GM10248 (cell line): ENCODE data around the gene CNTNAP2.

Experiments used
- CTCF ChIA-PET: fragments of 300-600 bp; sonication (Branson Sonifier 250); formaldehyde crosslinking; extraction: SDS; loops from one replicate; lab custom pipeline; 2021; ENCODE audit warnings: antibody characterized with exemption; lab: Yijun Ruan, JAX
- POLR2A ChIA-PET: fragments of 350-650 bp; sonication (Branson Sonifier 250); formaldehyde crosslinking; extraction: SDS; loops from one replicate; lab custom pipeline; 2020; ENCODE audit warnings: antibody characterized with exemption; lab: Yijun Ruan, JAX
- DNase-seq: peaks from one replicate; pipeline ENCODE4 v3.0.0; 2012; ENCODE audit errors: extremely low spot score
- TF ChIP-seq, protein P1 (sequence below): IDR thresholded peaks from 2 replicates; pipeline ENCODE4 v1.5.1; 2012; ENCODE audit warnings: mild to moderate bottlenecking, low read depth; ENCODE audit errors: extremely low read depth, missing control alignments, control extremely low read depth

Gene CNTNAP2

DNA sequence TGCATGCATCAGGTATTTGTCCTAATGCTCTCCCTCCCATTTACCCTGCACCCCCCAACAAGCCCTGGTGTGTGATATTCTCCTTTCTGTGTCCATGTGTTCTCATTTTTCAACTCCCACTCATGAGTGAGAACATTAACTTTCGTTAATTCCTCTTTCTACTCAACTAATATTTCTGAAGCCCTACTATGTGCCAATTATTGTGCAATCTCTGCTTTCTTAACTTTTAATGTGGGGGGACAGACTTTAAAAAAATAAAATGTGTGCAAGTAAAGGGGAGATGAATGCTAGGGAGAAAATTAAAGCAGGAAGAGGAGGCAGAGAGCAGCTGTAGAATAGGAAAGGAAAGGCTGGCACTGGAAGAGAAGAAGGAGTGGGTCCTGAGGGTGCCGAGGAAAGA, 1520.0 kb downstream of the CNTNAP2 start:
- CTCF ChIA-PET: no interaction called here
- no peak for DNase-seq
- POLR2A ChIA-PET: no interaction called here
- TF ChIP-seq, protein P1, sequence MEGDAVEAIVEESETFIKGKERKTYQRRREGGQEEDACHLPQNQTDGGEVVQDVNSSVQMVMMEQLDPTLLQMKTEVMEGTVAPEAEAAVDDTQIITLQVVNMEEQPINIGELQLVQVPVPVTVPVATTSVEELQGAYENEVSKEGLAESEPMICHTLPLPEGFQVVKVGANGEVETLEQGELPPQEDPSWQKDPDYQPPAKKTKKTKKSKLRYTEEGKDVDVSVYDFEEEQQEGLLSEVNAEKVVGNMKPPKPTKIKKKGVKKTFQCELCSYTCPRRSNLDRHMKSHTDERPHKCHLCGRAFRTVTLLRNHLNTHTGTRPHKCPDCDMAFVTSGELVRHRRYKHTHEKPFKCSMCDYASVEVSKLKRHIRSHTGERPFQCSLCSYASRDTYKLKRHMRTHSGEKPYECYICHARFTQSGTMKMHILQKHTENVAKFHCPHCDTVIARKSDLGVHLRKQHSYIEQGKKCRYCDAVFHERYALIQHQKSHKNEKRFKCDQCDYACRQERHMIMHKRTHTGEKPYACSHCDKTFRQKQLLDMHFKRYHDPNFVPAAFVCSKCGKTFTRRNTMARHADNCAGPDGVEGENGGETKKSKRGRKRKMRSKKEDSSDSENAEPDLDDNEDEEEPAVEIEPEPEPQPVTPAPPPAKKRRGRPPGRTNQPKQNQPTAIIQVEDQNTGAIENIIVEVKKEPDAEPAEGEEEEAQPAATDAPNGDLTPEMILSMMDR: no peak

DNA sequence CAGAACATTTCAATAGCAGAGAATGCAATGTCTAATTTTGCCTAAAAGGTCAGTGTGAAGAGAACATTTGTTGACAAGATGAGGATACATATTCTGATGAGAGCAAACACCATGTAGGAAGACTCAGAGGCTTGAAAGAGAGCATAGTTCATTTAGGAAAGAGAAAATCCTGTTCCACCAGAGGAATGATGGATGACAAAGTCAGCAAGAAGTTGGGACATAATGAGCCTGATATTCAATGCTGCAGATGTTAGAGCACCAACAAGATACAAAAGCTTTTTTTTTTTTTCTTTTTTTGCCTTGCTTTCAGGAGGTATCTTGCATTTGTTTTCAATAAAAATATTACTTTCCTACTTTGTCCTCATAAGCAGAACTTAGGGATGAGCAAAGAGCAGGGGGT, 1522.0 kb downstream of the CNTNAP2 start:
- CTCF ChIA-PET: no interaction called here
- POLR2A ChIA-PET: no interaction called here
- TF ChIP-seq, protein P1: no peak
- no peak for DNase-seq

DNA sequence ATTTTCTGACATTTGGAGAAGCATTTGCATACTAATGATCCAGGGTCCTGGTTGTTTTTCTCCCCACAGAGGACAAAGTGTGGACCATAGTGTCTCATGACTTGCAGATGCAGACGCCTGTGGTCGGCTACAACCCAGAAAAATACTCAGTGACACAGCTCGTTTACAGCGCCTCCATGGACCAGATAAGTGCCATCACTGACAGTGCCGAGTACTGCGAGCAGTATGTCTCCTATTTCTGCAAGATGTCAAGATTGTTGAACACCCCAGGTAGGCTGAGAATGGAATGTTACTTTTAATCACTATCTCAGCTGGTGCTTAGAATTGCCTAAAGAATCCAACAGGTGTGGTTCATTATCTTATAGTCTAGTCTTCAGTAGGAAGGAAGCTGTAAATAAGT, 1522.4 kb downstream of the CNTNAP2 start:
- TF ChIP-seq, protein P1: no peak
- POLR2A ChIA-PET: no interaction called here
- CTCF ChIA-PET: no interaction called here
- DNase-seq: no peak

DNA sequence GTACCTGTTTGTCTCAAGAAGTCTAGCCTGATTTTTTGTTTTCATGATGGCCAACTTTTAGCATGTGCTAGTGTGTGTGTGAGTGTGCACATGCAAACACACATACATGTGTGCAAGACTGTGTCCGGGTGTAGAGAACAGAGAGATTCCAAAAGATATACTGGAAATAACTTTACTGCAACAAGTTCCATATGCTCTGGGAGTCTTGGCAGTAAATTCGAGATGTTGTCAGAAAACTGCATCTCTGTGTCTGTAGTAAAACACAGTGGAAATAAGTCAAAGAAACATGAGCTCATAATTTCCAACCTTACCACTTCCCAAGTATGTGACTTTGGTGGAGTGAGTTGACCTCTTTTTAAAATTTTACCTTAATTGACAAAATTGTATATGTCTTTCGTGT, 1523.2 kb downstream of the CNTNAP2 start:
- CTCF ChIA-PET: no interaction called here
- TF ChIP-seq, protein P1: no peak

DNA sequence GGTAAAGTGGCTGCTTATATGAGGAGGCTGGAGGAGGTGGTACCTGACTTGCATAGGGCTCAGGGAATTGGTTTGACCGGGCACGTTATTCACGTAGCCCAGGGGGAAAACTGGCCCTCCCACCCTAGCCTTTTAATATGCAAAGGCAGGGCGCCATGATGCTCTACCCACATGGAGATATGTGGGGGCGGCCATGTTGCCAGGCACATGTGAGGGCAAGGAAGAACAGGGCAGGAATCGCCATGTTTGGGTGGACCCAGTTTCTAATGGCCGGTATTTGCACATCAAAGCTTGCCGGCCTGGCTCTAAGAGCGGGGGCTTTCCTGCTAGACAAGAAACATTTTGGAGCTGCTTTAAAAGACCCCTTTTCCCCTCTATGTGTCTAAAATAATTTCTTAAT, 1524.2 kb downstream of the CNTNAP2 start:
- DNase-seq: no peak
- CTCF ChIA-PET: no interaction called here

More for the DNA sequence above, 1523.2 kb downstream of the CNTNAP2 start:
- DNase-seq: no peak
- POLR2A ChIA-PET: no interaction called here

DNA sequence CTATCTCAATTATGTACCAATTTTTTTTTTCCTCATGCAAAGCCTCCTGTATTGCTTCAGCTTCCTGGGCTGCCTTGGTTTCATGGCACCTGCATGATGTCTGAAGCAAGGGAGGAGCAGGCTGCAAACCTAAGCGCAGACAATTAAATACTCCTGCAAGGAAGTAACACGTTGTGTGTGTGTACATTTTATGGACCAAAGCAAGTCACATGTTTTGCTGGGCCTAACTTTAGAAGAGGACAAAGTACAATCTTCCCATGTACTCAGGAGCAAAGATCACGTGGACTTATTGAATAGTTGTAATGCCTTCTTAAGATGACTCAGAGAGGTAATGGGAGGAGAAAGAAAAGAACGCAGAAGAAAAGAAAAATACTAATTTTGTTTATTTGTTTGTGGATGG, 1530.0 kb downstream of the CNTNAP2 start:
- no peak for DNase-seq
- TF ChIP-seq, protein P1: no peak
- ChIA-PET CTCF (no interaction called here), POLR2A (no interaction called here)

More for the DNA sequence above, 1524.2 kb downstream of the CNTNAP2 start:
- TF ChIP-seq, protein P1: no peak
- POLR2A ChIA-PET: no interaction called here

DNA sequence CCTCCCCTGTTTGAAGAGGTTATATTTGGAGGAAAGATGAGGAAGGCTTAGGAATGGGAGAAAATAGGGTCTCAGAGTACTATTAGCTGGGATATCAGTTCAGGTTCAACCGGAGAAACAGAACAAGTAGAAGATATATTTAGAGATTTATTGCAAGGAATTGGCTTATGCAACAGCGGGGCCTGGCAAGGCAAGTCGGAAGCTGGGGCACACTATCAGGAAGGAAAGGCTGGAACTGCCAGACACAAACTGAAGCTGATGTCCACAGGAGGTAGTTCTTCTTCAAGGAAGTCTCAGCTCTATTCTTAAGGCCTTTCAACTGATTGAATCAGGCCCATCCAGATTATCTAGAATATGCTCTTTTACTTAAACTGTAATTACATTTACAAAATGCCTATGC, 1534.4 kb downstream of the CNTNAP2 start:
- no peak for DNase-seq
- TF ChIP-seq, protein P1: no peak
- CTCF ChIA-PET: interaction anchor here (1.2 kb wide), 1 partner anchor 19 kb away, joined by 4 read pairs; no protein-coding TSS in a partner anchor
- POLR2A ChIA-PET: no interaction called here
